Activated CD4-positive, CD25-positive, alpha-beta regulatory T cell treated with anti-CD3 and anti-CD28 coated beads, Interleukin-2, amount 50 U/mL, for 24 hours (primary cell): ENCODE results near the gene PCDHB15.

Experiments
- ATAC-seq, 2 donors: fragments of 150-1000 bp; cut with Tn5 transposase; one replicate each; pipeline ENCODE4 v1.10.0; 2021; ENCODE audit warnings: mild to moderate bottlenecking in 1 of 2, moderate library complexity in 1 of 2

Gene PCDHB15

DNA sequence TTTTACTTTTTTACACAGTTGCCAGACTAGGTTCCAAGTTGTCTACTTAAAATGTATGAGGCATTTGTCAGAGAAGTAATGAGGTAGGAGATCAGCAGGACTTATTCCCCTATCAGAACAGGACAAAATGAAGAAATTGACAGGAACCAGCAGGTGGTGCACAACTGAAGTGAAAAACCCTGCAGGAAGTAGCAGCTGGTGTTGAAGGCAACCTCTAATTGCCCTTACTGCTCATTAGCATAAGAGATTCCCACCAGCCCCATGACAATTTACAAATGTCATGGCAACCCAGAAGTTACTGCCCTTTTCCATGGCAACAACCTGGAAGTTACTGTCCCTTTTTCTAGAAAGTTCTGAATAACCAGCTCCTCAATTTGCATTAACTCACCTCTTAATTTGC, 5.4 kb downstream of the PCDHB15 start:
- ATAC-seq = no peak

DNA sequence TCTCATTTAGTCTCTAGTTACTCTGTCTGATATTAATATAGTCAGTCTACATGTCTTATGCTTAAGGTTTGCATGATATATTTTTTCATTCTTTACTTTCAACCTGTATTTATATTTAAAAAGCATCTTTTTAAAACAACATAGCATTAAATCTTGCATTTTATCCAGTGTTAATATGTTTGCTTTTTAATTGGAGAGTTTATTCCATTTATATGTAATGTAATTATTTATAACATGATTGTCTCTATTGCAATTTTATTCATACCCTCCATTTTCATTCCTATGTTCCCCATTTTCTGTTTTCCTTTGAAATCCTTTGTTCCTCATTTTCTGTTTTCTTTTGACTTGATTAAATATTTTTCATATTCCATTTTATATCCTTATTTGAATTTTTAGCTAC, 13.3 kb downstream of the PCDHB15 start:
- no peak for ATAC-seq

DNA sequence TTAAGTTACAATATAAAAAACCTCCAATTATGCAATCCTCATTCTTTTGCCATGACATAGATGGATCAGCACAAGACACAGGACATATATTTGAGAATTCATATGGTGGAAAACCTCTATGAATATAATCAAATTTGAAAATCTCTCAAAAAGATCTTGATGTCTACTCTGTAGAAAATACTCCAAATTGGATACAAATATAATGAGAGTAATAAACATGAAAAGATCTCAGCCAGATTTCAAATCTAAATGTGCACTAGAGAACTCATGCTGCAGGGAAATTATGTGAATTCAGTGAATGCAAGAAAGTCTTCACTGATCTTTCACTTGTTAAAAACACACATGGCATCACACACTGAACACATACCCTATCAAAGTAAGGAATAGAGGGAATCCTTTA, 13.8 kb downstream of the PCDHB15 start:
- ATAC-seq = no peak

DNA sequence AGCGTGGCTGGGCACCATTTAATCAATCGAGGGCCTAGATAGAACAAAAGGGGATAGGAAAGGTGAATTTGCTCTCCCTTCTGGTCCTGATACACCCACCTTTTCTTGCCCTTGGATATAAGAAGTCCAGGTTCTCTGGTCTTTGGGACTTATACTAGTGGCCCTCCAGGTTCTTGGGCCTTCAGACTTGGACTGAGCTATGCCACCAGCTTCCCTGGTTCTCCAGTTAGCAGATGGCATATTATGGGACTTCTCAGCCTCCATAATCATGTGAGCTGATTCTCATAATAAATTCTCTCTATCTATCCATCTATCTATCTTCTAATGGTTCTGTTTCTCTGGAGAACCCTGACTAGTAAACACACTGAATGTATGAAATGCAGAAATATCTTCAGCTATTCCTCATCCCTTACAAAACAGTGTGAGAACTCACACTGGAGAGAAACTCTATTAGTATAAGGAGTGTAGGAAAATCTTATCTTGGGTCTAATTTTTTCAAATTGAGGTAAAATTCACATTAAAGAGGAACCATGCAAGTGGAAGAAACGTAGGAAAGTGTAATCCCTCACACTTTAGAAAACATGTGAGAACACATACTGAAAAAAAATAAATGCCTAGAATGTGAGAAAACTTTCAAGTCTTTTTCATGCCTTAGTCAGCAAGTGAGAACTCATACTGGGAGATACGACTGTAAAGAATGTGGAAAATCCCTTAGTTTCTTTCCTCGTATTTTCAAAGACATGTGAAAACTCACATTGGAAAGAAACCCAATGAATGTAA, 15.5 kb downstream of the PCDHB15 start:
- ATAC-seq = no peak

DNA sequence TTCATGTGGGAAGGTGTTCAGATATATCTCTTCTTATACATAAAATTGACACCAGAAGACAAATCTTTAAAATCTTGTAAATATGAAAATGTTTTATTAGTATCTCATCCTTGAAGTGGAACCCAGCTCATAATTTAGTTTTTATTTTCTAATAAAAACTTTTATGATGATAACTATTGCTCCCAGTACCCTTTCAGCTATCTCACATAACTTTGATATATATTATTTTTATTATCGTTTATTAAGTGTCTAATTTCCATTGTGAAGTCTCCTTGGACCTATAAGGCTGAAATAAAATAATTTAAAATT, 16.0 kb downstream of the PCDHB15 start:
- no peak for ATAC-seq

DNA sequence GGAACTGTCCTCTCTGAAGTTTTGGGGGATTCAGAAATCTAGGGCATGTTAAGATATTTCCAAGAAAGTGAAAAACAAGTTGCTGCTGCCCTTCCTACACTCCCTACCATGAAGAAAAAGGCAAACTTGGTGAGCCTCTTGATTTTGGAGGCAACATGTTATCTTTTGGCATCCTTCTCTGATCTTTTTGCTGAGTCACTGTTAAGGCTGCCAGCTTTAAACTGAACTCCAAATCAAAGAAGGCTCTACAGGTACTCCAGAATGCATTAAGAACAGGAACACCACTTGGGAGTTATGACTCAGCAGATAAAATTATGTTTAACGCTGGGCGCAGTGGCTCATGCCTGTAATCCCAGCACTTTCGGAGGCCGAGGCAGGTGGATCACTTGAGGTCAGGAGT, 24.0 kb downstream of the PCDHB15 start:
- no peak for ATAC-seq

DNA sequence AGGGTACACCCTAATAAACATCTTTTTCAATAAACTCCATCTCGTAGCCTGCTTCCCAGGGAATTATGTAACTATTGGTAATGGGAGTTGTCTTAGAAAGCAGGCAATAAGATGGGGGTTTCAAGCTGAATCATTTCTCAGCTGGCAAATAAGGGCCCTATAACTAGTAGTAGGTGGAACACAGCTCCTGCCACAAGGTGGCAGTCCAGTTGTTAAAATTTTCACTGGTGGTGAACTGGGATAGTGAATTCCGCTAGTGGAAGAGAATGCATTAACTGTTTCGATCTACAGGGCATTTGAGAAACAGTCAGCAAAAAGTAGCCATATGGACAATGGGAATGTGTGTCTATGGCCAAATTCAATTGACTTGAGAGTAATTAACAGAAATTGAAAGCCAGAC, 27.7 kb downstream of the PCDHB15 start:
- no peak for ATAC-seq

DNA sequence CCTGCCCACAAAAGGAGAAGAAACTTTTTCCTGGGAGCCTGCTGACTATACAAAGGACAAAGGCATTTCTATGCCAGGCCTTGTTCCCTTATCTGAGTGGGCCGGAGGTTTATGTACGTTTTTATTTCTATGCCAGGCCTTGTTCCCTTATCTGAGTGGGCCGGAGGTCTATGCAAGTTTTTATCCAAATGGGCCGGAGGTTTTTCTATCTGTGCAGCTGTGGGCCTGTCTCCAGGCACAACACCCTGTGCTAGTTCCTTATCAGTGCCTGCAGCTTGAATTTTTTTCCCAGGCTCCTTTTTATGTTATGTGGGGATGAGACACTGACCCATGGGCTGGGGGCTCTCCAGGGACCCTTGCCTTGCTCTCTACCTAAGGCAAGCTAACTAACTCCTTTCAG, 53.2 kb downstream of the PCDHB15 start:
- ATAC-seq = no peak
